Stomach smooth muscle (tissue), 2 donors: ENCODE measurements around the gene UGT1A5.

Source experiments
- H3K27ac ChIP-seq: one replicate; pipeline ENCODE4 v1.7.0; 2013; ENCODE audit warnings: mild to moderate bottlenecking, low read length, inconsistent platforms
- H3K27me3 ChIP-seq, 2 donors: one replicate each; pipeline ENCODE4 v1.7.0; 2013; ENCODE audit warnings: low read length in 2 of 2; ENCODE audit not compliant: insufficient read depth in 2 of 2, control insufficient read depth in 1 of 2
- H3K36me3 ChIP-seq, 2 donors: one replicate each; pipeline ENCODE4 v1.7.0; 2013; ENCODE audit warnings: low read length in 2 of 2; ENCODE audit not compliant: control insufficient read depth in 2 of 2, insufficient read depth in 2 of 2
- H3K4me1 ChIP-seq: one replicate; pipeline ENCODE4 v1.7.0; 2013; ENCODE audit warnings: low read length; ENCODE audit not compliant: control insufficient read depth, insufficient read depth
- H3K4me3 ChIP-seq, 2 donors: one replicate each; pipeline ENCODE4 v1.7.0; 2013; ENCODE audit warnings: low read length in 2 of 2
- H3K9ac ChIP-seq, 2 donors: one replicate each; pipeline ENCODE4 v1.7.0; 2013; ENCODE audit warnings: low read length in 2 of 2, mild to moderate bottlenecking in 1 of 2
- H3K9me3 ChIP-seq, 2 donors: one replicate each; pipeline ENCODE4 v1.7.0; 2013; ENCODE audit warnings: low read length in 2 of 2; ENCODE audit not compliant: control insufficient read depth in 2 of 2
- donor health status: healthy.
- donor health status: Pancreatic carcinoma.

UGT1A5 gene

DNA sequence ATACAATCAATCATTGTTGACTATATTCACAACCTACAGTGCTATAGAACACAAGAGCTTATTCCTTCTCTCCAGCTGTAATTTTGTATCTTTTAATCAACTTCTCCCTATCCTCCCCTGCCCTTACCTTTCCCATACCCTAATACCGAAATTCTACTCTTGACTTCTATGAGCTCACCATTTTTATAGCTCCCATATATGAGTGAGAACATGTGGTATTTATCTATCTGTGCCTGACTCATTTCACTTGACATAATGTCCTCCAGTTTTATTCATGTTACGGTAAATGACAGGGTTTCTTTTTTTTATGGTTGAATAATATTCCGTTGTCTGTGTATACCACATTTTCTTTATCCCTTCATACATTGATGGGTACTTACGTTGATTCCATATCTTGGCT is 68.1 kb downstream of the UGT1A5 start:
- Histone ChIP-seq H3K9ac (no peak overlapping the region), H3K36me3 (no peaks in the 10 kb centered on the region), H3K27ac (no peak overlapping the region), H3K4me3 (no peak overlapping the region), H3K4me1 (no peaks in the 10 kb centered on the region), H3K27me3 (peaks cover 0 to 4% of the 10 kb centered on the region in 2 donors), H3K9me3 (peaks cover 6 to 13% of the 10 kb centered on the region in 2 donors)

DNA sequence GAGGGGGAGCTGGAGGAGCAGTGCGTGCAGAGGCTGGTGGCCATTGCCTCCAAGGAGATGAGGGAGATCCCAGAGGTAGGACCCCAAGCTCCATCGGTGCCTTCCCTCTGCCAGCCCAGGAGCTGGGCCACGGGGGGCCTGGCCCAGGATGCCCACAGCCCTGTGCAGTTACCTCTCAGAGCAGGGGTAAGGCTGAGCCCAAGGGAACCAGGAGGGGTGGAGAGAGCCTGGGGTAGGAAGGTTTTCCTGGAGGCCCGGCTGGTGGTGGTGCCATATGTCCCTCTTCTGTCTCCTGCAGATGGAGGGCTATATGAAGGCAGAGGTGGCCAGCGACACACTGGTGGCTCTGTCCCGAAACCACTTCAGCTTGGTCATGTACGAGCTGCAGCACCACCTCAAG is 76.8 kb downstream of the UGT1A5 start:
- no peak overlapping the region for H3K4me3 ChIP-seq
- no peaks in the 10 kb centered on the region for H3K4me1 ChIP-seq
- peaks cover 0 to 2% of the 10 kb centered on the region in 2 donors for H3K9me3 ChIP-seq
- H3K36me3 ChIP-seq = no peaks in the 10 kb centered on the region
- H3K9ac ChIP-seq = no peak overlapping the region
- H3K27me3 ChIP-seq = peaks cover 0 to 5% of the 10 kb centered on the region in 2 donors
- no peak overlapping the region for H3K27ac ChIP-seq

DNA sequence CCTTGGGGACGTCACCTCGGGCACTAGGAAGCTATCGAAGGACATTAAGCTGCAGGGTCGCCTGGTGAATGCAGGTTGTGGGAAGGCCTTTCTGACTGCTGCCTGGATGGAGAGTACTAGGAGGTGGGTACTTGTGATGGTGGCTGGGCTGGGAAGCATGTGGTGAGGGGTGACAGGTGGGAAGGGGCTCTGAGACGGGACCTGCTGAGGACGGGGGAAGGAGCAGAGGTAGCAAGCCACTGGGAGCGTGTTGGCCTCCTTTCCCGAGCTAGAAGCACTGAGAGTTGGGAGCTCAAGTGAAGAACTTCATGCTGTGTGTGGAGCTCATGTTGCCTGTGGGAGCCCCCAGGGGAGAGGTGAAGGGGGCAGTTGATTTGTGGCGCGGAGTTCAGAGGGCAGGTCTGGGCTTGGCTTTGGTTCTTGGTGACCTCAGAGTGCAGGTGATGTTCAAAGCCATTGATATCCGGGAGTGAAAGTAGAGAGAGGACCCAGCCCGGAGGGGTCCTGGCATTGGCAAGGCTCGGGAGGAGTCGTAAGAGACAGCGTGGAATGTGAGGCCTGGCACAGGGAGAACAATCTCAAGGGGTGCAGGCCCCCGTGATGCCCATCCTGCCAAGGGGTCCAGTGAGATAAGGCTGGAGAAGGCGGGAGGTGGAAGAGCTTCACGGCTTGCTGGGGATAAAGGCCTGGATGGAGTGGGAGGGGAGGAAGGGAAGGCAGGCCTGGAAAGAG is 78.6 kb downstream of the UGT1A5 start:
- Histone ChIP-seq H3K4me3 (no peak overlapping the region), H3K27ac (no peak overlapping the region), H3K36me3 (no peaks in the 10 kb centered on the region), H3K27me3 (peaks cover 0 to 2% of the 10 kb centered on the region in 2 donors), H3K9me3 (no peaks in the 10 kb centered on the region), H3K9ac (no peak overlapping the region), H3K4me1 (no peaks in the 10 kb centered on the region)

DNA sequence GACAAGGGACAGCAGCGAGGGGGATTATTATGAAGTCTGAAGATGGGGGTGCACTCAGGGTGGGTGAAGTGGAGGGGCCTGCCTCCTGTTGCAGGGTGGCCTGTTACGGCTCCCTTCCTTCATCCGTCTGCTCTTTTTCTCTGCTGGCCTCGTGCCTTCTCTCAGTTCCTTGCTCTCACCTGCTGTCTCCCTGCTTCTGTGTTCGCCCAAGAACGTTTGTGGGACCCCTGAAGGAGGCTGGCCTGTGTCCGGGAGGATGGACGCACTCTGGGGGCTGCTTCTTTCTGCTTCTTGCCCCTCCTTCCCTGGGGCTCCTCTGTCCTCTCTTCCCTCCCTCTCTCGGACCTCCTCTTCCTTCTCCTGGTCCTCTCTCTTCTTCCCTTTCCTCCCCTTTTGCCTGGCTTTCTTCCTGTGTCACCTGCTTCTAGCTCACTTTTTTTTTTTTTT is 79.2 kb downstream of the UGT1A5 start:
- Histone ChIP-seq H3K36me3 (no peaks in the 10 kb centered on the region), H3K27ac (no peak overlapping the region)

DNA sequence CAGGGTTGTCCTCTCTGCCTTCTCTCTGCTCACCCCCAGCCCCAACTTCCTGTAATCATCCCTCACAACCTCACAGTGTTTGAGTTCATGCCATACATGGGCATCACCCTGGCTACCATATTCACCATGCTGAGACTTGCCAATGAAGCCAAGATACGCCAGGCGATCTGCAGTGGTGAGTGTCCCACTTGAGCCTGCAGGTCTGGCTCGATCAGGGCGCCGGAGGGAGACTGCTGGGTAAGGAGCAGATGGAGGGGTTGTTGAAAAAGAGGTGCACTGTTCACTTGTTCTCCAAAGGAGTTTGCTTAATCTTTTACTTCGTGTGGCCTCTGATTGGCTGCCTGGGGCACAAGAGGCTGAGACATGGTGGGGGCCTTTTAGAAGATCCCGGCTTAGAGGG is 80.0 kb downstream of the UGT1A5 start:
- Histone ChIP-seq H3K4me3 (no peak overlapping the region), H3K9me3 (no peaks in the 10 kb centered on the region), H3K36me3 (no peaks in the 10 kb centered on the region), H3K9ac (no peak overlapping the region), H3K4me1 (no peaks in the 10 kb centered on the region), H3K27ac (no peak overlapping the region), H3K27me3 (peaks cover 0 to 2% of the 10 kb centered on the region in 2 donors)

More for the DNA sequence above, 79.2 kb downstream of the UGT1A5 start:
- no peaks in the 10 kb centered on the region for H3K9me3 ChIP-seq
- H3K27me3 ChIP-seq = peaks cover 0 to 2% of the 10 kb centered on the region in 2 donors
- H3K4me3 ChIP-seq = no peak overlapping the region
- no peaks in the 10 kb centered on the region for H3K4me1 ChIP-seq
- no peak overlapping the region for H3K9ac ChIP-seq

DNA sequence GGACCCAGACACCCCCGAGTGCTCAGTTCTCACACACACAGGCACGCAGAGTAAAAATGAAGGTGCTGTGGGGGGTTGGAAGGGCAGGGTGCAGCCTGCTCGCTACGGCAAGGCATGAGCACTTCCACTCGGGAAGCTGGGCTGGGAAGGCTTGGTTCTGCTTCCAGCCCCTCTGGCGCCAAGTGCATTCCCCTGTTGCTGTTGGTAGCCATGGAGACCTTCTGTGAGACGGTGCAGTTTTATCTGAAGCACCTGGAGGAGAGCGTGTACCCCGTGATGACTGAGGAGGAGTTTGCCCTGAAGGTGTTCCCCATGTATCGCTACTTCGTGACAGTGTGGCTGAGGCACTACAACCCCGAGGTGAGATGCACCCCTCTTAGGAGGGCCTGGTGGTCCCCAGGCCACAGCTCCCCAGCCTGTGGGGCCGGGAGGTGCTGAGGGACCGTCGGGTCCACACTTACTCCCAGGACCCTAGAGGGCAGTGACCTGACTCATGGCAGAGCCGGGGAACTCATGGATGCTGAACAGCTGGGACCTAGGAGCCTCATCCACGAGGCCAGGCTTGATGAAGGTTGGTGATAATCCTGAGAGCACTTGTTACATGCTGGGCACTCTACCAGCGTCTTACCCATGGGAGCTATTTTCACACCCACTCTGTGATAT is 80.9 kb downstream of the UGT1A5 start:
- no peaks in the 10 kb centered on the region for H3K36me3 ChIP-seq
- no peaks in the 10 kb centered on the region for H3K4me1 ChIP-seq
- H3K27me3 ChIP-seq = peaks cover 0 to 2% of the 10 kb centered on the region in 2 donors
- no peak overlapping the region for H3K27ac ChIP-seq
- H3K9me3 ChIP-seq = peaks cover 0 to 2% of the 10 kb centered on the region in 2 donors
- H3K9ac ChIP-seq = no peak overlapping the region
- H3K4me3 ChIP-seq = no peak overlapping the region

DNA sequence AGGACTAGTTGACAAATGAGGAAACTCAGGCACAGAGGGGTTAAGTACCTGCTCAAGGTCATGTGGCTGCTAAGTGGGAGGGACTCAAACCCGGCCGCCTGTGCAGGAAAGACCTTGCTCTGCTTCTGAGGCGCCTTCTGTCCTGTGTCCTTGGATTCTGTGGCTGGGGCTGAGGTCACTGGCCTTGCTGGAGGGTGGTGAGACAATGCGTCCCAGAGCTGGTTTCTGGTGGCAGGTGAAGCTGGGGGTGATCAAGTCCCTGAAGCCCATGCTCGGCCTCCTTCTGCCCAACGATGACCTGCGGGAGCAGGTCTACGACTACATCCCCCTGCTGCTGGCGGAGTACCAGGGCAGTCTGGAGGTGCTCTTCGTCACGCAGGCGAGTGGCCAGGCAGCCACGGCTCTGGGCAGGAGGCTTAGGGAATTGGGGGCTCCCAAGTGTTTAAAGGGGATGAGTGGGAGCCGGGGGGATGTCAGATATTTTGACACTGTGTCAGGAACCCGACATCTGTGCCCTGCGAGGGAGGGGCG is 81.5 kb downstream of the UGT1A5 start:
- no peak overlapping the region for H3K27ac ChIP-seq
- H3K9ac ChIP-seq = no peak overlapping the region
- H3K4me1 ChIP-seq = no peaks in the 10 kb centered on the region
- peaks cover 0 to 2% of the 10 kb centered on the region in 2 donors for H3K9me3 ChIP-seq
- H3K36me3 ChIP-seq = no peaks in the 10 kb centered on the region
- H3K4me3 ChIP-seq = no peak overlapping the region
- H3K27me3 ChIP-seq = peaks cover 0 to 2% of the 10 kb centered on the region in 2 donors

DNA sequence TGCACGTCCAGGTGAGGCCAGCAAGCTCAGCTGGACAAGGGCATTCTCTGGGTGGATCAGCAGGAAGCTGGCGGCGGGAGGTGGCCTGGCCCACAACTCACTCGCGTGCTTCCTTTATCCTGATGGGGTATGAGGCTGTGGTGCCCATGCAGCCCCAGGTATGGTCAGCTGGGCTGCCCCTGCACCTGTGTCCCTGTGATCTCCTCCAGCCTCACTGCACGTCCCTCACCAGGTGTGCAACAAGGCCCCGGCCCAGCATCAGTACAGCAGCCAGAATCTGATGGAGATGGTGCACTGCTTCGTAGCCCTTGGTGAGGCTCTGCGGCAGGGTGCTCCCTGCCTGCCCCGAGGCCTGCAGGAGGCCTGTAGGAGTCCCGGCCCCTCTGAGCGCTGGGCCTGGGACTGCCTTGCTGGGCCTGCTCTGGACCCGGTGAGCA is 83.0 kb downstream of the UGT1A5 start:
- H3K9me3 ChIP-seq = peaks cover 0 to 2% of the 10 kb centered on the region in 2 donors
- H3K4me3 ChIP-seq = no peak overlapping the region
- no peak overlapping the region for H3K9ac ChIP-seq
- no peaks in the 10 kb centered on the region for H3K4me1 ChIP-seq
- no peaks in the 10 kb centered on the region for H3K36me3 ChIP-seq
- H3K27me3 ChIP-seq = peaks cover 0 to 2% of the 10 kb centered on the region in 2 donors
- no peak overlapping the region for H3K27ac ChIP-seq

DNA sequence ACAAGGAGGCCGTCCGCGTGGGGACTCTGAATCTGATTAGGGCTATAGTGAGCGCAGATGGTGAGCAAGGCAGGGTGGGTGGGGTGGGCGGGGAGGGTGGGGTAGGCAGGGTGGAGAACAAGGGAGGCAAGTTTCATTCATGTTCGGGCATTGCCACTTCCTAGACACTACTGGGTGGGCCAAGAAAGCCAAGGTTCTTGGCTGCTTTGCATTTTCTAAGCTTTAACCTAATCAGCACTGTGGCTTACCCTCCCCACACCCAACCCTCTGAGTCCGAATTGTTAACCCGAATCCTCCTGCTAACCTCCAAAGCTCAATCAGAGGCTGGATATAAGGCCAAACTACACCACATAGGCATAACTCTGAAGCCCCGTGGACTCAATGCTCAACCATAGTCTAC is 83.5 kb downstream of the UGT1A5 start:
- Histone ChIP-seq H3K9ac (no peak overlapping the region), H3K4me3 (no peak overlapping the region), H3K4me1 (no peaks in the 10 kb centered on the region), H3K27ac (no peak overlapping the region), H3K36me3 (no peaks in the 10 kb centered on the region), H3K27me3 (peaks cover 0 to 2% of the 10 kb centered on the region in 2 donors), H3K9me3 (peaks cover 0 to 2% of the 10 kb centered on the region in 2 donors)

DNA sequence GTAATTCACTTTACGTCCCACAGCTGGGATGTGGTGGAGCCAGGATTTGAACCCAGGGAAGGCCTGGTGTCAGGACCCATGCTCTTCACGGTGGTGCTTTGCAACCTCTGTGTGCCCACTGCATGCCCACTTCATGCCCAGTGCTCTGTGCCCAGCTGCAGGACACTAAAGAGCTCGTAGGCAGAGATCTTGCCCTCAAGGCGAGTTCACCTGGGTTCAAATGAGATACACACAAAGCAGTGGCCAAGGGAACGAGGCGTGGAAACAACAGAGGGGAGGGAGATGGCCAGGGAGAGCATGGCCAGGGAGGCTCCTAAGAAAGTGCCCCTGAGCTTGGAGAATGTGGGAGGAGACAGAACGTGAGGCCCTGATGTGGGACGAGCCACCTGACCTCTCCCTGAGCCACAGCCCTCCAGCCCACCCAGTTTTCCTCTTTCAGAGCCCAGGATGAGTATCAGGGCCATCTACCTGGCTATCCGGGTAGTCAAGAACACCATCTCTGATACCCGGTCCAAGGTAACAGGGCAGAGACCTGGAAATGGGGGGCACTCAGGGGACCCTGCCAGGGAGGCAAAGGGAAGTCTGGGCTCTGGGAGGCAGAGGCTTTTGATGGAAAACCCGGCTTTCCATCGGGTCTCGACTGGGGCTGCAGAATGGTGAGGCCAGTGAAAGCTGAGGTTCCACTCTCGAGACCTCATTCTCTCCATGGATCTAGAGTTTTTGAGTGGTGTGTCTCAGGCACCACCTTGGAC is 85.8 kb downstream of the UGT1A5 start:
- no peak overlapping the region for H3K4me3 ChIP-seq
- no peaks in the 10 kb centered on the region for H3K4me1 ChIP-seq
- H3K36me3 ChIP-seq = no peaks in the 10 kb centered on the region
- no peak overlapping the region for H3K9ac ChIP-seq
- H3K27ac ChIP-seq = no peak overlapping the region
- H3K9me3 ChIP-seq = peaks cover 0 to 2% of the 10 kb centered on the region in 2 donors
- H3K27me3 ChIP-seq = no peaks in the 10 kb centered on the region
